Left kidney (tissue), 2 donors: ENCODE measurements around the gene HSP90AB1. TPM values are rescaled to one million over a fixed set of nuclear protein-coding genes. Genes with fewer than 3 reads are reported as not detected.
A peak's percentile ranks its signal among the peaks of the same experiment; 100 is the strongest.

Experiments used
- DNase-seq: peaks from one replicate; pipeline ENCODE4 v3.0.0-alpha.2; 2013
- polyA plus RNA-seq: library from polyadenylated mRNA; unstranded; fragments of 120-200 nt; gene quantifications from one replicate; pipeline ENCODE4 v1.2.1, GENCODE V29; 2013; ENCODE audit not compliant: insufficient read length

Gene HSP90AB1
- polyA plus RNA-seq, 1 donor = 1,241 TPM

- no peak for DNase-seq
Measured at GRCh38 chr6:44234101-44235025, 12.5 kb upstream of the HSP90AB1 start.

- DNase-seq = no peak
Measured at GRCh38 chr6:44235269-44235668, 11.6 kb upstream of the HSP90AB1 start.

DNA sequence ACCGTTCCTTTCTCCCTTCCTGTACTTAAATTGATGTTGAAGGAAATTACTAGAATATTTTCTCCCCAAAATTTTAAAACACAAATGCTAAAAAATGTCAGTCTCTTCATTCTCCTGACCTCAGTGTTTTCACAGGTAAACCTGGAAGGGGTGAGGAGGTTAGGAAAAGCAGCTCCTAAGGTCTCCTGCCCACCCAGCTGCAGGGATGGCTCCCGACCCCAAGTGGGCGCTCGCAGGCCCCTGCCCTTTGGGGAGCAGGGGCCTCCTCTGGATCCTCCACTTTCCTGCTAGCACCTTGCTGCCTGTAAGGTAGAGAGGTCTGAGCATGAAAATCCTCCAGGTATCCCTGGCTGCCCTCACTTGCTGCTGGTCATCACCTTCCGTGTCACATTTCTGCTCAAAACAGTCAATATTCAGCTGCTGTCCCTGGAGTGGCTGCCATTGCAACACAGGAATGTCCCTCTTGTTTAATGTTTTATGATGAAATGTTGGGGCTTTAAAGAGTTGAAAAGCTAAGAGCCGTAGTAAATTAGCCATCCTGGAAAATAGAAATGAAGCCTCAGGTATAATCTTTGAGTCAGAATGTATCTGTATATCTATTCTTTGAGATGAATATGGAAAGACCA lies 10.9 kb upstream of the HSP90AB1 start:
- no peak for DNase-seq

GRCh38 chr6:44237021-44237812 lies 9.7 kb upstream of the HSP90AB1 start:
- peak; percentile 83 for DNase-seq

DNA sequence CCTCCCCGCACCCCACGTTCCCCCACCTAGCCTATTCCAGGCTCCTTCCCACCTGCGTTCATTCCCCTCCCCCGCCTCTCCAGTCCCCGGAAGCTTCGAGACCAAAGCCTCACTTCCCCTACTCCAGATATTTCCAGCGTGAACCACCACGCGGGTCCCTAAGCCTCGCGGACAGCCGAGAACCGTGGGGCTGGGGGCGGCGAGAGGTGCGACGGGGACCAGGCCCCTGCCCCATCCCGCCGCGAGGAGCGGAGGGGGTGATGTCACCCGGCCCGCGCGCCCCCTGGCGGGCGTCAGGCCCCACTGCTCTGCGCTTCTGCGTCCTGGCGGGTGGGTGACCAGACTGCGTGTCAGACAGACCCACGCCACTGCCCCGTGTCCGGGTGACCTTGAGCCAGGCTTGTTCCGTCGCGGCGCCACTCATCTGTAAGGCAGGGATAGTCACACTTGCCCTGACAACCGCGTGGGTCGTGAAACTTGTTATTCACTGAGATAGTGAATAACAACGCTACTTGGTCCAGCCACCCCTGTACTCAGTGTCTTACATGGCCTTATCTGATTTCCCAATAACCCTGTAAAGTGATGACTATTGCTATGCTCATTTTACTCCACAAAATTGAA lies 9.0 kb upstream of the HSP90AB1 start:
- no peak for DNase-seq

GRCh38 chr6:44238687-44239350 lies 8.1 kb upstream of the HSP90AB1 start:
- no peak for DNase-seq

DNA sequence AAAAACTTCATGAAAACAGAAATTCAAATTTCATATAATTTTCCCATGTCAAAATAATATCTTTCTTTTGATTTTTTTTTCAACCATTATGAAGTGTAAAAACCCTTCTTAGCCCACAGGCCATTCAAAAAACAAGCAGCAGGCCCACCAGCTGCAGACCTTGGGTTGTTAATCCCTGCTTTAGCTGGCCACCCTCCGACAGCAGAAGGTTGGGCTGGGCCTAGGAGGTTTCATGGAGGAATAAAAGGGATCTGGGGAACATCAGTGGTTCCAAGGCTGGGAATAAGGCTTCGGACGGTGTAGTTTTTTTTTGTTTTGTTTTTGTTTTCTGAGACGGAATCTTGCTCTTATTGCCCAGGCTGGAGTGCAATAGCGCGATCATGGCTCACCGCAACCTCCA lies 3.6 kb upstream of the HSP90AB1 start:
- no peak for DNase-seq

- no peak for DNase-seq
Measured at GRCh38 chr6:44245391-44245911, 1.4 kb upstream of the HSP90AB1 start.

- DNase-seq = peak; percentile 84
Measured at GRCh38 chr6:44245912-44246662, 814 bp upstream of the HSP90AB1 start.

GRCh38 chr6:44247338-44248302 lies 719 bp downstream of the HSP90AB1 start:
- no peak for DNase-seq

- no peak for DNase-seq
Measured at GRCh38 chr6:44248579-44248978, 1.7 kb downstream of the HSP90AB1 start.

- DNase-seq = no peak
Measured at GRCh38 chr6:44249082-44249748, 2.3 kb downstream of the HSP90AB1 start.

GRCh38 chr6:44250067-44250717 lies 3.3 kb downstream of the HSP90AB1 start:
- no peak for DNase-seq

GRCh38 chr6:44250718-44251123 lies 3.8 kb downstream of the HSP90AB1 start:
- DNase-seq = no peak

DNA sequence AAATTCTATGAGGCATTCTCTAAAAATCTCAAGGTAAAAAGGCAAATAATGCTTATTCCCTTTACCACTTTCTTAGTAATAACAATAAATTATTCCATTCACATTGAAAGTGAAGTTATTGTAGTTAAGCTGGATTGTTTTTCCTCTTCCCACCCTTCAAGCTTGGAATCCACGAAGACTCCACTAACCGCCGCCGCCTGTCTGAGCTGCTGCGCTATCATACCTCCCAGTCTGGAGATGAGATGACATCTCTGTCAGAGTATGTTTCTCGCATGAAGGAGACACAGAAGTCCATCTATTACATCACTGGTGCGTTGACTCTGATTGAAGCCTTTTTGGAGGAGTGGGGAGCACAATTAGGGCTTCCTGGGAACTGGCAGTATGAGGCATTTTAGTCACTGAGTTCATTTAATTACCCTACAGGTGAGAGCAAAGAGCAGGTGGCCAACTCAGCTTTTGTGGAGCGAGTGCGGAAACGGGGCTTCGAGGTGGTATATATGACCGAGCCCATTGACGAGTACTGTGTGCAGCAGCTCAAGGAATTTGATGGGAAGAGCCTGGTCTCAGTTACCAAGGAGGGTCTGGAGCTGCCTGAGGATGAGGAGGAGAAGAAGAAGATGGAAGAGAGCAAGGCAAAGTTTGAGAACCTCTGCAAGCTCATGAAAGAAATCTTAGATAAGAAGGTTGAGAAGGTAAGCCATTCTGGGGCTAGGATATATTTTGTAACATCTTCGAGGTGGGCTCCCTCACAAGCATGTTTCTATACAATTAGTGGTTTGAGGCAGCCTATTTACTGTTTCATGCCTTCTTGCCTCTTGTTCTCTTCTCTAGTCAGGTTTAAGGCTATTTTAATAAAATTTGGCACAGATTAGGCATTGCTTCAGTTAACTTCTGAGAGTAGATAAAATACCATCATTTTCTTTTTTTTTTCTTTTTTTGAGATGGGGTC lies 4.9 kb downstream of the HSP90AB1 start:
- no peak for DNase-seq

DNA sequence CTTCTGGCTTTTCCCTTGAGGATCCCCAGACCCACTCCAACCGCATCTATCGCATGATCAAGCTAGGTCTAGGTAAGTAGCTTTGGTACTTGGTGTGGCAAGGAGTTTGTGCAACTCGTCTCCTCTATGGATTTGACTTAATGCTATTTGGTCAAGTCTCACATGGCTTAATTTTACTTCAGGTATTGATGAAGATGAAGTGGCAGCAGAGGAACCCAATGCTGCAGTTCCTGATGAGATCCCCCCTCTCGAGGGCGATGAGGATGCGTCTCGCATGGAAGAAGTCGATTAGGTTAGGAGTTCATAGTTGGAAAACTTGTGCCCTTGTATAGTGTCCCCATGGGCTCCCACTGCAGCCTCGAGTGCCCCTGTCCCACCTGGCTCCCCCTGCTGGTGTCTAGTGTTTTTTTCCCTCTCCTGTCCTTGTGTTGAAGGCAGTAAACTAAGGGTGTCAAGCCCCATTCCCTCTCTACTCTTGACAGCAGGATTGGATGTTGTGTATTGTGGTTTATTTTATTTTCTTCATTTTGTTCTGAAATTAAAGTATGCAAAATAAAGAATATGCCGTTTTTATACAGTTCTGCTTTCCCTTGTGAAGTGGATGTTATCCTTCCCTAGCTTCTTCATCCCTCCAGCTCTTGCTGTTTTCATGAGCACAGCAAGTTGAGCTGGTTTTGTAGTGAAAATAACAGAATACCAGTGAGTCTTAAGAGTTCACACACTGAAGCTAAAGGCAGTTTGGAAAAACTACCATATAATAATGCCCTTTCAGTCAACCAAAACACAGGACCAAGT lies 6.6 kb downstream of the HSP90AB1 start:
- no peak for DNase-seq
